Spinal cord (tissue), 10 donors: ENCODE measurements around the gene CUX1. TPM values are rescaled to one million over a fixed set of nuclear protein-coding genes. Genes with fewer than 3 reads are reported as not detected.
A peak's percentile ranks its signal among the peaks of the same experiment; 100 is the strongest.

ENCODE experiments used
- DNase-seq, 6 donors: peaks; one replicate each; pipeline versions ENCODE4 v3.0.0 to v3.0.0-alpha.2; 2013 to 2015; ENCODE audit warnings: low spot score in 6 of 6, low read depth in 4 of 6
- H3K27ac ChIP-seq: one replicate; pipeline ENCODE4 v1.5.1; 2013; ENCODE audit warnings: low read depth, low read length, control low read depth
- H3K27me3 ChIP-seq: one replicate; pipeline ENCODE4 v1.6.1; 2013; ENCODE audit warnings: low read length; ENCODE audit not compliant: control insufficient read depth, insufficient read depth
- H3K36me3 ChIP-seq: one replicate; pipeline ENCODE4 v1.6.1; 2013; ENCODE audit warnings: low read length; ENCODE audit not compliant: control insufficient read depth, insufficient read depth
- H3K4me1 ChIP-seq: one replicate; pipeline ENCODE4 v1.6.1; 2013; ENCODE audit warnings: low read length; ENCODE audit not compliant: control insufficient read depth, insufficient read depth
- H3K4me3 ChIP-seq: one replicate; pipeline ENCODE4 v1.5.1; 2013; ENCODE audit warnings: low read depth, low read length, control low read depth
- H3K9me3 ChIP-seq: one replicate; pipeline ENCODE4 v1.6.1; 2013; ENCODE audit warnings: low read length; ENCODE audit not compliant: control insufficient read depth, insufficient read depth
- WGBS: methylation state at CpG from one replicate; pipeline ENCODE4 v1.1.5; 2013; ENCODE audit warnings: missing lambda C conversion rate; ENCODE audit not compliant: insufficient coverage; 5-methylcytosine and 5-hydroxymethylcytosine counted together
- polyA plus RNA-seq, 2 donors: library from polyadenylated mRNA; unstranded; fragments of 120-200 nt; gene quantifications; one replicate each; pipeline ENCODE4 v1.2.1, GENCODE V29; 2013; ENCODE audit not compliant: insufficient read length in 2 of 2
- total RNA-seq, 2 donors: library from RNA; depleted of rRNA in 1 of 2; stranded (reverse); fragments of 120-200 nt in 1 of 2; fragments of >200 nt in 1 of 2; gene quantifications; one replicate each; pipeline versions ENCODE4 v1.2.3 to v1.2.4, GENCODE V29; 2013 to 2014
- donor health status: healthy.

The CUX1 gene
- total and polyA plus RNA-seq, 4 donors: 45.1 to 111 (median 76.1) TPM

DNA sequence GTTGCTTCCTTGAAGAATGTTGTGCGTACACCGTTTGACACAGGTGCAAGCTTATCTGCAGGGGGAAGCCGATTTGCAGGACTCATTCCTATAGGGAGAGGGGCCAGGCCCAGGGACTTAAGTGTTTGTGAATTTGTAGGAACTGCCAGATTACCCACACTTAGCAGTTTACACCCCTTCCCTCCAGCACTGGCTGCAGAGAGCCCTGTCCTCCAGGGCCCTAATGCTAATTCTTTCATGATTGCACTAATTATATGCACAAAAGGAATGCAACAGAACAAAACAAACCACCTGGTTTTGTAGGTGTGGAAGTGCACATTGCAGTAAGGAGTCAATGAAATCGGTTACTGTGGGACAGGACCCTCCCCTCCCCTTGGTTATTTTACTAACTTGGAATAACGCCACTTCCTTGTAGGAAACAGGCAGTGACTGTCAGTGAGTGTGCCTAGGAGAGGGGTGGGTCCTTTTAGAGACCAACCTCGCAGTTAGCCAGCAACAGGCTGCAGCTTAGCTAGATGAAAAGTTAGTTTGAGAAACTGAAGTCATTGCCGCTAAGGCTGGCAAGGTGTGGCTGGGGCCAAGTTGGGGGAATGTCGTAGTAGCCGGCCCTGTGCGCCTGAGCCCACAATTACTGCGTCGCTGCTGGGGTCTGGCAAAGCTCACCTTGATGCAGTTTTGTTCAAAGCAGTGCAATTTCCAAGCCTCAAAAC is 60.6 kb downstream of the CUX1 start:
- Histone ChIP-seq H3K27me3 (no peaks in the 10 kb centered on the region), H3K4me1 (peaks cover 28% of the 10 kb centered on the region), H3K36me3 (no peaks in the 10 kb centered on the region), H3K9me3 (no peaks in the 10 kb centered on the region), H3K27ac (no peak overlapping the region), H3K4me3 (no peak overlapping the region)
- no peak for DNase-seq
- WGBS: 94% methylated on average over 5 of the region's 12 CpGs

- H3K27ac ChIP-seq: no peak overlapping the region
- no peaks in the 10 kb centered on the region for H3K9me3 ChIP-seq
- no peaks in the 10 kb centered on the region for H3K36me3 ChIP-seq
- H3K4me1 ChIP-seq: peaks cover 25% of the 10 kb centered on the region
- no peak for DNase-seq
- 89% methylated on average over 3 of the region's 4 CpGs for WGBS
- H3K27me3 ChIP-seq: no peaks in the 10 kb centered on the region
- H3K4me3 ChIP-seq: no peak overlapping the region
These were observed 61.5 kb downstream of the CUX1 start for GRCh38 chr7:101878938-101879337.

GRCh38 chr7:101879565-101879964 is 62.1 kb downstream of the CUX1 start:
- no peak for DNase-seq
- Histone ChIP-seq H3K9me3 (no peaks in the 10 kb centered on the region), H3K36me3 (no peaks in the 10 kb centered on the region), H3K27ac (no peak overlapping the region), H3K27me3 (no peaks in the 10 kb centered on the region), H3K4me3 (no peak overlapping the region), H3K4me1 (peaks cover 22% of the 10 kb centered on the region)
- 79% methylated on average over 9 of the region's 10 CpGs for WGBS

- DNase-seq: peak in 1 of 6 donors; percentile 66
- Histone ChIP-seq H3K9me3 (no peaks in the 10 kb centered on the region), H3K4me3 (no peak overlapping the region), H3K4me1 (peaks cover 19% of the 10 kb centered on the region), H3K36me3 (no peaks in the 10 kb centered on the region), H3K27ac (no peak overlapping the region), H3K27me3 (no peaks in the 10 kb centered on the region)
- 53% methylated on average over 5 of the region's 14 CpGs for WGBS
These were observed 63.0 kb downstream of the CUX1 start for GRCh38 chr7:101880282-101881054.

DNA sequence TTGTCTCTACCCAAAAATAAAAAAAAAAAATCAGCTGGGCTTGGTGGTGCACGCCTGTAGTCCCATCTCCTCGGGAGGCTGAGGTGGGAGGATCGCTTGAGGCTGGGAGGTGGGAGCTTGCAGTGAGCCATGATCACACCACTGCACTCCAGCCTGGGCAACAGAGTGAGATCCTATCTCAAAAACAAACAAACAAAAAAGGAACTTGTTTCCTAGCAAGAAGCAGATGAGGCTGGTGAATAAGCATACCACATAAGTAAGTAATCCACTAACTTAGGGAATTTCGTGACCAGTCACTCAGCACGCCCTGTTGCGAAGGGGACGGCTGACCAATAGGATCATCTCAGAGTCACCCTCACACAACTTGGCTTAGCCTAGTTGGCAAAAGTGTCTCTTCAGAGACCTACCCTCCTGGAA is 64.6 kb downstream of the CUX1 start:
- Histone ChIP-seq H3K36me3 (no peaks in the 10 kb centered on the region), H3K4me3 (no peak overlapping the region), H3K27ac (no peak overlapping the region), H3K27me3 (no peaks in the 10 kb centered on the region), H3K4me1 (peaks cover 25% of the 10 kb centered on the region), H3K9me3 (no peaks in the 10 kb centered on the region)
- WGBS: 98% methylated on average over 4 of the region's 7 CpGs
- DNase-seq: no peak

- WGBS: 52% methylated on average over 8 of the region's 18 CpGs
- no peaks in the 10 kb centered on the region for H3K9me3 ChIP-seq
- no peaks in the 10 kb centered on the region for H3K36me3 ChIP-seq
- H3K4me1 ChIP-seq: peaks cover 25% of the 10 kb centered on the region
- no peak overlapping the region for H3K4me3 ChIP-seq
- DNase-seq: peak in 2 of 6 donors; percentile 30 to 56
- H3K27me3 ChIP-seq: no peaks in the 10 kb centered on the region
- peak overlapping the region; percentile 61 for H3K27ac ChIP-seq
These were observed 65.5 kb downstream of the CUX1 start for GRCh38 chr7:101882595-101883564.

DNA sequence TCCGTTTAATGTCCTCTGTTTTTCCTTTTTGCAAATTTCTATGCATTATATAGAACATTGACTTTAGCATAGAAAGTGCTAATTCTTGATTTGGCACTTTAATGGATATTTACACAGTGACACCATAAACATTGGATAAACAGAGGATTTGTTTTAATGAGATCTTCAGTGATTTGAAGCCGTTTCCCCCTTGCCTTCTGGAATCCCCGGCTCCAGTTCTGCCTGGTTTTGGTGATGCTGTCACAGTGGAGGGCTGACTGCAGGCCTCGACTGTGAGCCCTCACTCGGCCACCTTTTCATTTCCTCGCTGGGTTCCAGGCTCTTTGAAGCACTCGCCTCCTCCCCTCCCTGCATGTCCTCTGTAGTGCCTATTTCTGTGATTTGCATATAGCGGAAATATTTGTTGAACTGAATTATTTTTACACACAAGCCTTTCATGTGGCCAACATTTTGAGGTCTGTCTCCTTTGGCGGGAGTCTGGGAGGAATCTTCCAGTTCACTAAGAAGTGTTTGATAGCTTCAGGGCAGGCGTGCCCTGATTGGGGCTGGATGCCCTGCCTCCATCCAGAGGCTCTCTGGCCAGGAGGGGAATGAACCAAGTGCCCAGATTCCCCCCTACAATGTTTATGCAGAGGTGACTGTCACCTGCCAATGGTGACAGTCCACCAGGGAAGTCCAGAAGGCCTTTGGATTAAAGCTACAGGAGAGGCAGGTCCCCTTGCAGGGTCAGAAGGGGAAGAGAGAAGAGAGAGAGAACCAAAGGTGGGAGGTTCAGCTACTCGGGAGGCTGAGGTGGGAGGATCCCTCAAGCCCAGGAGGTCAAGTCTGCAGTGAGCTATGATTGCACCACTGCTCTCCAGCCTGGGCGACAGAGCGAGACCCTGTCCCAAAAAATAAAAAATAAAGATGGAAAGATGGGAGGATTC is 67.5 kb downstream of the CUX1 start:
- Histone ChIP-seq H3K27ac (no peak overlapping the region), H3K9me3 (no peaks in the 10 kb centered on the region), H3K36me3 (no peaks in the 10 kb centered on the region), H3K4me3 (no peak overlapping the region), H3K27me3 (no peaks in the 10 kb centered on the region), H3K4me1 (peaks cover 18% of the 10 kb centered on the region)
- no peak for DNase-seq
- 76% methylated on average over 5 of the region's 13 CpGs for WGBS

- Histone ChIP-seq H3K36me3 (no peaks in the 10 kb centered on the region), H3K4me1 (peaks cover 17% of the 10 kb centered on the region), H3K9me3 (no peaks in the 10 kb centered on the region), H3K27ac (no peak overlapping the region), H3K4me3 (no peak overlapping the region), H3K27me3 (no peaks in the 10 kb centered on the region)
- DNase-seq: no peak
- WGBS: 62% methylated on average over 12 of the region's 12 CpGs
These were observed 68.2 kb downstream of the CUX1 start for GRCh38 chr7:101885597-101885955.
